Skeletal muscle tissue (tissue), 4 donors: ENCODE results near the gene MTCL1. TPM values are rescaled to one million over a fixed set of nuclear protein-coding genes. Genes with fewer than 3 reads are reported as not detected.

Experiments used
- H3K27ac ChIP-seq: one replicate; pipeline ENCODE4 v1.7.0; 2013; ENCODE audit warnings: mild to moderate bottlenecking, low read depth, low read length, inconsistent platforms
- H3K27me3 ChIP-seq, 3 donors: one replicate each; pipeline ENCODE4 v1.7.0; 2013; ENCODE audit warnings: low read length in 3 of 3; ENCODE audit not compliant: control insufficient read depth in 3 of 3, insufficient read depth in 3 of 3
- H3K36me3 ChIP-seq, 3 donors: one replicate each; pipeline ENCODE4 v1.7.0; 2013; ENCODE audit warnings: low read length in 3 of 3; ENCODE audit not compliant: control insufficient read depth in 3 of 3, insufficient read depth in 3 of 3
- H3K4me1 ChIP-seq, 3 donors: one replicate each; pipeline ENCODE4 v1.7.0; 2013; ENCODE audit warnings: low read length in 3 of 3, mild to moderate bottlenecking in 3 of 3; ENCODE audit not compliant: control insufficient read depth in 3 of 3, insufficient read depth in 3 of 3
- H3K4me3 ChIP-seq, 3 donors: one replicate each; pipeline ENCODE4 v1.7.0; 2013; ENCODE audit warnings: low read length in 3 of 3
- H3K9ac ChIP-seq, 3 donors: one replicate each; pipeline ENCODE4 v1.7.0; 2013; ENCODE audit warnings: low read length in 3 of 3, mild to moderate bottlenecking in 3 of 3, moderate library complexity in 2 of 3, low read depth in 1 of 3
- H3K9me3 ChIP-seq, 3 donors: one replicate each; pipeline ENCODE4 v1.7.0; 2013; ENCODE audit warnings: low read length in 3 of 3; ENCODE audit not compliant: control insufficient read depth in 3 of 3
- total RNA-seq: library from RNA; depleted of rRNA; stranded (reverse); fragments of >200 nt; gene quantifications from one replicate; pipeline ENCODE4 v1.2.3, GENCODE V29; 2014
- donor health status: Osteomylitis.

Gene MTCL1
- total RNA-seq, 1 donor from 2014 or later = 12.5 TPM

GRCh38 chr18:8795586-8796325 is 90.4 kb downstream of the MTCL1 start:
- H3K9ac ChIP-seq = no peak overlapping the region
- H3K4me1 ChIP-seq = peaks cover 14 to 21% (median 15%) of the 10 kb centered on the region in 3 donors
- H3K27ac ChIP-seq = no peak overlapping the region
- H3K27me3 ChIP-seq = no peaks in the 10 kb centered on the region
- no peaks in the 10 kb centered on the region for H3K9me3 ChIP-seq
- no peak overlapping the region for H3K4me3 ChIP-seq
- peaks cover 0 to 4% (median 2%) of the 10 kb centered on the region in 3 donors for H3K36me3 ChIP-seq

GRCh38 chr18:8797206-8797605 is 91.8 kb downstream of the MTCL1 start:
- peaks cover 14 to 23% (median 15%) of the 10 kb centered on the region in 3 donors for H3K4me1 ChIP-seq
- H3K9ac ChIP-seq = no peak overlapping the region
- no peak overlapping the region for H3K27ac ChIP-seq
- H3K4me3 ChIP-seq = no peak overlapping the region
- peaks cover 0 to 4% (median 2%) of the 10 kb centered on the region in 3 donors for H3K36me3 ChIP-seq
- no peaks in the 10 kb centered on the region for H3K27me3 ChIP-seq
- H3K9me3 ChIP-seq = no peaks in the 10 kb centered on the region

GRCh38 chr18:8799001-8799400 is 93.6 kb downstream of the MTCL1 start:
- H3K9me3 ChIP-seq = no peaks in the 10 kb centered on the region
- H3K4me3 ChIP-seq = no peak overlapping the region
- peaks cover 0 to 4% (median 2%) of the 10 kb centered on the region in 3 donors for H3K36me3 ChIP-seq
- H3K27ac ChIP-seq = no peak overlapping the region
- H3K27me3 ChIP-seq = no peaks in the 10 kb centered on the region
- no peak overlapping the region for H3K9ac ChIP-seq
- H3K4me1 ChIP-seq = peaks cover 14 to 23% (median 15%) of the 10 kb centered on the region in 3 donors

- H3K9ac ChIP-seq = peak overlapping the region; percentile 25 to 64 (median 47)
- peaks cover 0 to 4% (median 2%) of the 10 kb centered on the region in 3 donors for H3K36me3 ChIP-seq
- no peaks in the 10 kb centered on the region for H3K9me3 ChIP-seq
- H3K27me3 ChIP-seq = no peaks in the 10 kb centered on the region
- H3K4me3 ChIP-seq = peak overlapping the region; percentile 42 to 65 (median 51)
- H3K27ac ChIP-seq = peak overlapping the region; percentile 19
- H3K4me1 ChIP-seq = peaks cover 14 to 23% (median 15%) of the 10 kb centered on the region in 3 donors
These were observed 94.5 kb downstream of the MTCL1 start for GRCh38 chr18:8799596-8800441.

- H3K4me3 ChIP-seq = peak overlapping the region; percentile 42 to 65 (median 51)
- peak overlapping the region; percentile 25 to 64 (median 47) for H3K9ac ChIP-seq
- H3K36me3 ChIP-seq = peaks cover 0 to 4% (median 2%) of the 10 kb centered on the region in 3 donors
- H3K4me1 ChIP-seq = peaks cover 14 to 23% (median 15%) of the 10 kb centered on the region in 3 donors
- H3K27ac ChIP-seq = peak overlapping the region; percentile 19
- H3K27me3 ChIP-seq = no peaks in the 10 kb centered on the region
- no peaks in the 10 kb centered on the region for H3K9me3 ChIP-seq
These were observed 95.1 kb downstream of the MTCL1 start for GRCh38 chr18:8800445-8800844.

- Histone ChIP-seq H3K27ac (no peak overlapping the region), H3K27me3 (no peaks in the 10 kb centered on the region), H3K9ac (peak overlapping the region in 1 of 3 donors; percentile 19), H3K4me1 (peaks cover 14 to 23% (median 15%) of the 10 kb centered on the region in 3 donors), H3K36me3 (peaks cover 0 to 4% (median 2%) of the 10 kb centered on the region in 3 donors), H3K9me3 (no peaks in the 10 kb centered on the region), H3K4me3 (no peak overlapping the region)
These were observed 95.5 kb downstream of the MTCL1 start for GRCh38 chr18:8800876-8801262.

GRCh38 chr18:8801263-8801901 is 96.0 kb downstream of the MTCL1 start:
- Histone ChIP-seq H3K27ac (no peak overlapping the region), H3K4me3 (no peak overlapping the region), H3K4me1 (peaks cover 14 to 23% (median 15%) of the 10 kb centered on the region in 3 donors), H3K9me3 (no peaks in the 10 kb centered on the region), H3K36me3 (peaks cover 0 to 2% (median 0%) of the 10 kb centered on the region in 3 donors), H3K27me3 (no peaks in the 10 kb centered on the region), H3K9ac (no peak overlapping the region)

GRCh38 chr18:8802017-8802672 is 96.8 kb downstream of the MTCL1 start:
- Histone ChIP-seq H3K27me3 (no peaks in the 10 kb centered on the region), H3K9me3 (no peaks in the 10 kb centered on the region), H3K27ac (no peak overlapping the region), H3K9ac (no peak overlapping the region), H3K36me3 (peaks cover 0 to 2% (median 0%) of the 10 kb centered on the region in 3 donors), H3K4me1 (peaks cover 14 to 23% (median 15%) of the 10 kb centered on the region in 3 donors), H3K4me3 (no peak overlapping the region)

GRCh38 chr18:8803063-8803795 is 97.9 kb downstream of the MTCL1 start:
- no peaks in the 10 kb centered on the region for H3K9me3 ChIP-seq
- H3K4me3 ChIP-seq = no peak overlapping the region
- no peaks in the 10 kb centered on the region for H3K27me3 ChIP-seq
- H3K36me3 ChIP-seq = peaks cover 0 to 1% (median 0%) of the 10 kb centered on the region in 3 donors
- no peak overlapping the region for H3K9ac ChIP-seq
- H3K27ac ChIP-seq = no peak overlapping the region
- peaks cover 14 to 23% (median 15%) of the 10 kb centered on the region in 3 donors for H3K4me1 ChIP-seq
